MV-4-11 (cell line): ENCODE measurements around the gene RINL.
"Not testable (repeated sequence)": the region's sequence is repeated elsewhere in the genome, so short reads cannot be mapped to it uniquely, and the experiment has no call there.

ENCODE experiments used
- DNase-seq: peaks from one replicate; lab custom pipeline; 2025; lab: John Stamatoyannopoulos, UW

RINL gene

DNA sequence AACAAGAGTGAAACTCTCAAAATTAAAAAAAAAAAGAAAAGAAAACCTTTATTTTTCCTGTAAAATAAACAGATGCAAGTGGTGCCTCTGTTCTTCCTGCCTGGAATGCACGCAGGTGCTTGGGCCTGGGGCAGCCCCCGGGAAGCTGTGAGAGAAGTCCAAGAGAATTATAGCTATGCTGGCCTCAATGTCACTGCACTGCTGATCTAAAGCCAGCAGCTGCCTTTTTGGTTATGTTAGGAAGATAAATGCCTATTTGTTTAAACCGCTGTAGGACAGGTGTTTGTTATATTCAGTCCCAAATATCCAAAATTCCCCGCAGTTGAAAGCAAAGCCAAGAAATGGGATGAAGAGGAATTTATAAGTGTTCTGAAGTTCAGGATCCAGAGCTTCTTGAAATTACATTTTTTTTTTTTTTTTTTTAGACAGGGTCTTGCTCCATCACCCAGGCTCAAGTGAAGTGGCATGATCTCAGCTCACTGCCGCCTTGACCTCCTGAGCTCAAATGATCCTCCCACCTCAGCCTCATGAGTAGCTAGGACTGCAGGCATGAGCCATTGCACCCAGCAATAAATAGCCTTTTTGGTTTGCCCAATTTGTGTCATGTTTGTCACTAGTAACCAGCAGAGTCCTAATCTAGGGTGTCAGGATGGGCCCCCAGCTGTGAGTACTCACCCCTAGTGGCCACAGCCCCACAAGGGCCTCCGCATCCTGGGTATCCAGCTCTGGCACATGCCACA, 2.2 kb downstream of the RINL start:
- DNase-seq: no peak

DNA sequence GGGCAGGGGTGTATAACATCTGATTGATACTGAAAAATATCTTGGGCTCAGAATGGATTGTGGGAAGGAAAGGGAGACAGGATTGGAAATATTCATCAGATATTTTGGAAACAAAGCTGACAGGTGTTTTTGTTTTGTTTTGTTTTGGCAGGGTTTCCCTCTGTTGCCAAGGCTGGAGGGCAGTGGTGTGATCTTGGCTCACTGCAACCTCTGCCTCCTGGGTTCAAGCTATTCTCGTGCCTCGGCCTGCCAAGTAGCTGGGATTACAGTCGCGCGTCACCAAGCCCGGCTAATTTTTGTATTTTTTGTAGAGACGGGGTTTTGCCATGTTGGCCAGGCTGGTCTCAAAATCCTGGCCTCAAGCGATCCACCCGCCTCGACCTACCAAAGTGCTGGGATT, 4.7 kb downstream of the RINL start:
- not testable (repeated sequence) for DNase-seq

DNA sequence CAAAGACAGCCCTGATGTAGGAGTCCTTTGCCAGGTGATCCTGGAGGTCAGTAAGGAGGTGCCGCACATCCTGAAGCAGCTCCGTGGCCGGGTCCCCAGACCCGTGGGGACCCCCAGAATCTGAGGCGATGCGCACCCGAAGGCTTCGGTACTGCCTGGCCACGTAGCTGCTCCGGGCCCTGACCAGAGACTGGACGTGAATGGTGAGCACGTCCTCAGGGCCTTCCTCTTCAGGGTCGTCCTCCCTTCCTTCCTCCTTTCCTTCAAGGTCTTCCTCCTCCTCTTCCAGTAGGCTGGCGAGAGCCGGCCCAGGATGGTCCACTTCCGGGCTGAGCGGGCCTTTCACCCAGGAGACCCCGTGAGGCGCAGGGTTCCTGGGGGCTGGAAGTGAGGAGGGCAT, 7.5 kb downstream of the RINL start:
- no peak for DNase-seq

DNA sequence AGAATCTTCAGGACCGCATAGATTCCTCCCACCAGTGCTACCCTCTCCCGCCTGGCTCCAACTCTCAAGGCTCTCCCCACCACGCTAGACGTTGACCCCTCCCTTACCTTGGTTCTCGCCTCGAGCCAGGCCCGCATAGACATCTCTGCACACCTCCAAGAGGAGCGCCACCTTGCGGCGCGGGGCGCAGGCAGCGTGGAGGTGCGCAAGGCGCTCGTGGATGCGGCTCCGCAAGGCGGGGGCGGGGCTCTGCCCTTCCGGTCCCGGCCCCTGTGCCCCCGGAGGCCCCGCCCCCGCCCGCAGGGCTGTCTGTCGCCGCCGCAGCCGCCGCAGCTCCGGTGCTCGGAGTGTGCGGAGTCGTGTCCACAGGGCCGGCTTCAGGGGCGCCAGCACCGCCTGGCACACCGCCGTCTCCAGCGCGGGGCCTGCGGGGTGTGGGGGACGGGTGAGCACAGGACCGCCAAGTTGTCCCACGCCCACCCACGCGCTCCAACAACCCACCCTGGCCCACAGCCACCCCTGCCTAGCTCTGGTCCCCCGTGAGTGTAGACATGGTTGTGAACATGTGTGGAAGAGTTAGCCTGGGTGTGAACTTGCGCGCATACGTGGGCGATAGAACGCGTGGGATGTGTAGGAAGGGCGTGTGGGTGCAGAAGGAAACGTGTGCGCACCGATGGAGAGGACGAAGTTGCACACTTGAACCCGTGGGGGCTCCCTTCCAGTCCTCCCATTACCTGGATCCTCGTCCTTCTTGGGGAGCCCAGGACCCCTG, 8.1 kb downstream of the RINL start:
- peak; percentile 65 for DNase-seq

DNA sequence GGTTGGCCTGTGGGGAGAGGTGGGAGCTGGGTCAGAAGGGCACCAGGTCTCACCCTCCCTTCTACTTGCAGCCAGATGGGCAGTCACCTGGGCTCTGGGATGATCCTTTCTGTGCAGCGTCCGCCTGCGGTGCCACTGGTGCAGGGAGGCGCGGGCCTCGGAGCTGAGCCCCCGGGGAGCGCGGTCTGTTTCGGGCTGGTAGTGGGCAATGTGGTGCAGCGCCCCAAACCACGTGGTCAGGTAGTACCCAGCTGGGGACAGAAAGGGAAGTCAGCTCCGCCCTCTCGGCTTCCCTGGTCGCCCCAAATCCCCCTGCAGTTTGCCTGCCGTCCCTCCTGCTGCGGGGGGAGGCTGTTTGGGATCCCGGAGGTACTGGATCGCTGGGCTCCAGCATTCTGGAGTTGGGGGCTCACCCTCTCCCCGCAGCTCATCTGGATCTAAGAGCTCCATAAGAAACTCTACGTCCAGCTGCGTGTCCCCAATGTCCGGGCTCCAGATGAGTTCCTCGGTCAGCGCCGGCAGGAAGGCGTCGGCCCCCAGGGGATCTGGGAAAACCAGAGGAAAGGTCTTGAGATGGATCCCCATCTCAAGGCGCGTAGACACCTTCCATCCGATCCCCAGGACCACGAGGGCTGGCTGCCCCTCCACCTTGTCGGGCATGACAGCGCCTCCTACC, 8.8 kb downstream of the RINL start:
- DNase-seq: no peak

DNA sequence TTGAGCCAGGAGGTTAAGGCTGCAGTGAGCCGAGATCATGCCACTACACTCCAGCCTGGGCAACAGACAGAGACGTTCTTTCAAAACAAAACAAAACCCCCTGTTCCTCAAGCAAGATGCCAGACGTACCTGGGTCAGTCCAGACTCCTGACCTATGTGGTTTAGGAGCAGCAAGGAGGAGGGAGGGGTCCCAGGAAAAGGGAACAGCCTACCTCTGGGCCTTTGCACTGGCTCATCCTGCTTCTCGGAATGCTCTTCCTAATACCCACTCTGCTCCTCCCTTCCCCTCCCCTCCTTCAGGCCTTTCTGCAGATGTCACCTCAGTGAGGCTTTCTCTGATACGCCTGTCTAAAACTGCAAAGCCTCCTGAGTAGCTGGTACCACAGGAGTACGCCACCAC, 9.5 kb downstream of the RINL start:
- no peak for DNase-seq

DNA sequence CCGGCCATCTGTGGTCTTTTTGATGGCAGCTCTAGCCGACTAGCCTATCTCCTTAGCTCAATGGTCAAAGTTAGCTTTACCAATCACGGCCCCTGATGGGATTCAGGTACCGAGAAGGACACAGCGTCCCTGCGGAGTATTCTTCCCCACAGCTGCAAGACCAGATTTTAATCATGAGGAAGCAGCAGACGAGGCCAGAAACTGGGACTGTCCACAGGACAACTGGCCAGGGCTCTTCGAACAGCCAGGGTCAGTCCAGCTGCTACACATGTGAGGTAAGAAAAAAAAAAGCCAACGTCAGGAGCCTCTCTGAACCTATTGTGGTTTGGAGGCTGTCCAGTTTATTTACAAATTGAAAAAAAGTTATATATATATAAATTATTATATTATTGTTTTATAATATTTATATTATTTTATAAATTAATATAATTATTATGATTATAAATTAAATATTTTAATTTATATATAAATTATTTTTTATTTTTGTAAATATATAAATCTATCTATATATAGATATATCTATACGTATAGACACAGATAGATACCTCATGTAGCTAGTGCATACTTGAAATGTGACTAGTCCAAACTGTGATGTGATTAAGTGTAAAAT, 10.8 kb downstream of the RINL start:
- DNase-seq: no peak

DNA sequence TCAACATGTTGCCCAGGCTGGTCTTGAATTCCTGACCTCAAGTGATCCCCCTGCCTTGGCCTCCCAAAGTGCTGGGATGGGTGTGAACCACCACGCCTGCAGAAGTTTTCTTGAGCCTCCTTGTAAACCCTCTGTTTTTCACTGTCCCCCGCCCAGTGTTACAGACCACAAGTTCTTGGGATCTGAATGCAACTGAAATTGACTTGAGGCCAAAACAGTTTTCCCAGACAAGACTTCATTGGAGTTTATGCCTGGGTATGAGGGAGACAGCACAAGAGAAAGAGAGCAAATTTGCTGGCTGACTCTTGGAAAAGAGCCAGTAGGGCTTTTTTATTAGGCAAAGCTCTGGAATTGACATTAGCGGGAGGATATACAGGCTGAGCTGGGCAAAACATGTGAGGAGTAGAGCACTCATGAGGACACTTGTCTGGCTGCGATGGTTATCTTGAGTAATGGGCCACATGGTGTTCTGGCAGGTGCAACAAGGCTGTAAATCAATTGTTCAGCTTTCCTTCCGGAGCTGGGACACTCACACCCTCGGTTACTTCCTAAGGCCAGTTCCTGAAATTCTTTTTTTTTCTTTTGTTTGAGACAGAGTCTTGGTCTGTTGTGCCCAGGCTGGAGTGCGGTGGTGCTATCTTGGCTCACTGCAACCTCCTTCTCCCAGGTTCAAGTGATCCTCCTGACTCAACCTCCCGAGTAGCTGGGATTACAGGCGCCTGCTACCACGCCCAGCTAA, 15.6 kb downstream of the RINL start:
- DNase-seq: peak; percentile 90

DNA sequence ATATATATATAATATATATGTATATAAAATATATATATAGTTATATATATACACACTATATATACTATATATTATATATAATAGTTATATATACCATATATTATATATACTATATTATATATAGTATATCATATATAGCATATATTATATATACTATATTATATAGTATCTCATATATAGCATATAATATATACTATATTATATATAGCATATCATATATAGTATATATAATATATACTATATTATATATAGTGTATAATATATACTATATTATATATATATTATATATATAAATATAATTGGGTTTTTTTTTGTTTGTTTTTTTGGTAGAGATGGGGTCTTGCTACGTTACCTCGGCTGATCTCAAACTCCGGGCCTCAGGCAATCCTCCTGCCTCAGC, 16.7 kb downstream of the RINL start:
- DNase-seq: no peak

DNA sequence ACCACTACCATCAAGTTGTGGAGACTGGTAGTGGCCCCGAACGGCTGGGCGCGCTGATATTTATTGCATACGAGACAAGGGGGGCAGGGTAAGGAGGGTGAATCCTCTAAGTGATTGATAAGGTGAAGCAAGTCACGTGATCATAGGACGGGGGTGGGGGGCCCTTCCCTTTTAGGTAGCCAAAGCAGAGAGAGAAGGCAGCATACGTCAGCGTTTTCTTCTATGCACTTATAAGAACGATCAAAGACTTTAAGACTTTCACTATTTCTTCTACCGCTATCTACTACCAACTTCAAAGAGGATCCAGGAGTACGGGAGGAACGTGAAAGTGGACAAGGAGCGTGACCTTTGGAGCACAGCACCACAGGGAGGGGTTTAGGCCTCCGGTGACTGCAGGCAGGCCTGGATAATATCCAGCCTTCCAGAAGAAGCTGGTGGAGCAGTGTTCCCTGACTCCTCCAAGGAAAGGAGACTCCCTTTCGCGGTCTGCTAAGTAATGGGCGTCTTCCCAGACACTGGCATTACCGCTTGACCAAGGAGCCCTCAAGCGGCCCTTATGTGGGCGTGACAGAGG, 18.4 kb downstream of the RINL start:
- not testable (repeated sequence) for DNase-seq

DNA sequence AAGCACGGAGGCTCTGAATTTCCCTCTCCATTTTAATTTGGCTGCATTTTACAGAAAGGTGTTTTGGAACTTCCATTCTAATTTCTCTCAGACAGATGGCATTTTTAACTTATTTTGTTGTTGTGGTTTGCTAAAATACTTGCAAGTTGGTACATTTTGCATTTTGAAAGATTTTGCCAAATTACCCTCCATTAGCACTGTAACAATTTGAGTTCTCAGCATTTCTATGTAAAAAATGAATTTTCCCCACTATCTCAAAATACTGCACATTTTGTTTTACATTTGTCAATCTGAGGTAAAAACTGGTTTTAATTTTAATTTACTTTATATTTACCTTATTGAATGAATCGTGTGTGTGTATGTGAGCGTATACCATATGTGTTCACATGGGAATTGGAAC, 21.3 kb downstream of the RINL start:
- no peak for DNase-seq

DNA sequence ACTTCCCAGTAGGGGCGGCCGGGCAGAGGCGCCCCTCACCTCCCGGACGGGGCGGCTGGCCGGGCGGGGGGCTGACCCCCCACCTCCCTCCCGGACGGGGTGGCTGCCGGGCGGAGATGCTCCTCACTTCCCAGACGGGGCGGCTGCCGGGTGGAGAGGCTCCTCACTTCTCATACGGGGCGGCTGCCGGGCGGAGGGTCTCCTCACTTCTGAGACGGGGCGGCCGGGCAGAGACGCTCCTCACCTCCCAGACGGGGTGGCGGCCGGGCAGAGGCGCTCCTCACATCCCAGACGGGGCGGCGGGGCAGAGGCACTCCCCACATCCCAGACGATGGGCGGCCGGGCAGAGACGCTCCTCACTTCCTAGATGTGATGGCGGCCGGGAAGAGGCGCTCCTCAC, 22.3 kb downstream of the RINL start:
- not testable (repeated sequence) for DNase-seq

DNA sequence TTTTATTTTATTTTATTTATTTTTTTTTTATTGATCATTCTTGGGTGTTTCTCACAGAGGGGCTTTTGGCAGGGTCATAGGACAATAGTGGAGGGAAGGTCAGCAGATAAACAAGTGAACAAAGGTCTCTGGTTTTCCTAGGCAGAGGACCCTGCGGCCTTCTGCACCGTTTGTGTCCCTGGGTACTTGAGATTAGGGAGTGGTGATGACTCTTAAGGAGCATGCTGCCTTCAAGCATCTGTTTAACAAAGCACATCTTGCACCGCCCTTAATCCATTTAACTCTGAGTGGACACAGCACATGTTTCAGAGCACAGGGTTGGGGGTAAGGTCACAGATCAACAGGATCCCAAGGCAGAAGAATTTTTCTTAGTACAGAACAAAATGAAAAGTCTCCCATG, 23.1 kb downstream of the RINL start:
- not testable (repeated sequence) for DNase-seq

DNA sequence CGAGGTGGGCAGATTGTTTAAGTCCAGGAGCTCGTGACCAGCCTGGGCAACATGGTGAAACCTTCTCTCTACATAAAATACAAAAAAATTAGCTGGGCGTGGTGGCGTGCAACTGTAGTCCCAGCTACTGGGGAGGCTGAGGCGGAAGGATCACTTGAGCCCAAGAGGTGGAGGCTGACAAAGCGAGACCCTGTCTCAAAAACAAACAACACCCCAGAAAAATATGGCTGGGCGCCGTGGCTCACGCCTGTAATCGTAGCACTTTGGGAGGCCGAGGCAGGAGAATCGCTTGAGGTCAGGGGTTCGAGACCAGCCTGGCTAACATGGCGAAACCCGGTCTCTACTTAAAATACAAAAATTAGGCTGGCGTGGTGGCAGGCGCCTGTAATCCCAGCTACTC, 24.9 kb downstream of the RINL start:
- DNase-seq: no peak

DNA sequence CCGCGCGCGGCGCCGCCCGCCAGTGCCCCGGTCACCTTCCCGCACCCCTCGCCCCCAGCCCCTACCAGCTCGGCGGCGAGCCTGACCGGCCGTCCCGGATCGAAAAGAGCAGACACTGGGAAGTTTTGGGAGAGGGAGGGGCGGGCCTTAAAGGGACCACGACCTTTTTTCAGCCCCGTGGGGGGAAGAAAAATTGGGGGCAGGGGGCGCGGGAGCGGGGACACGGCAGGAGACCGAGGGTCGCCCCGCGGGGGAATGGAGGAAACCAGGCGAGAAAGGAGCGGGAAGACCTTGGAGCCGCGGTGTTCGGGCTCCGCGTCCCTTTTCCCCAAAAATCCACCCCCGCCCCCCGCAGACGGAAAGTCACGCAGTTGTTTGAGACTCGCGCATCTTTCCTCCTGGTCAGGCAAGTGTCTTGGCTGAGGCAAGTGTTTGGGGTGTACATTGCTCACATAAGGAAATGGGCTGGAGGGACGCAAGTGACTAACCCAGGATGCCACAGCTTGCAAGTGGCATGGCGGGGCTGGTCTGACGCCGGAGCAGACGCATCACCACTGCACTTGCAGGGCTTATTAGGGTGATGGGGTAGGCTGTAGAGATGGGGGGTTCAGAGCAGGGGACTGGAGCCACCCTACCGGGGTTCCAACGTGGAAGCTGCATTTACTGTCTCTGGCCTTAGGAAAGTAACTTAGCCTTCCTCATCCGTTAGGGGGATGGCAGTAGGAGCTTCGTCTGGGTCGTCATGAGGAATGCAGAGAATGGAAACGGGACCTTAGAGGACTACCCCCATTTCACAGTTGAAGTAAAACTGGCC, 25.6 kb downstream of the RINL start:
- DNase-seq: peak; percentile 82

DNA sequence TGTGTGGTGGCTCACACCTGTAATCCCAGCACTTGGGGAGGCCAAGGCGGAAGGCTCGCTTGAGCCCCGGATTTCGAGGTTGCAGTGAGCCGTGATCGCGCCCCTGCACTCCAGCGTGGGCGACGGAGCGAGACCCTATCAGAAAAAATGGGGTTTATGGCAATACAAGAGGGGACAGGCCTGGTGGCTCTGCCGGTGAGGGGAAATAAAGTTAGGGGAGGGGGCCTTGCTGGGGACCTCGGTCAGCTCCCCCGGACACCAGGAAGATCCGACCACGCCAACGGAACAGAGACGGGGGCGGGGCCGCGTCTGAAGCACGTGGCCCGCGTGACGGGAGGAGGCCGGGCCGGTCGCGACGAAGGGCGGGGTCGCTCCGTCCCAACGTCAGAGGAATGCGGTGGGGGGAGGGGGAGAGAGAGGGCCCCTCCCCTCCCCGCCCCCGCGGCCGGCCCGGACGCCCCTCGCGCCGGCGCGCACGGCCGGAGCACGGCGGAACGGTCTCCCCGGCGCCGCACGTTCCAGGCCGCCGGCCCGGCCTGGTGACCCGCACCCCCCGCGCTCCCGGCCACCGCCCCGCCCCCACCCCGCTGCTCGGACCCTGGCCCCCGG, 26.3 kb downstream of the RINL start:
- DNase-seq: peak; percentile 92

DNA sequence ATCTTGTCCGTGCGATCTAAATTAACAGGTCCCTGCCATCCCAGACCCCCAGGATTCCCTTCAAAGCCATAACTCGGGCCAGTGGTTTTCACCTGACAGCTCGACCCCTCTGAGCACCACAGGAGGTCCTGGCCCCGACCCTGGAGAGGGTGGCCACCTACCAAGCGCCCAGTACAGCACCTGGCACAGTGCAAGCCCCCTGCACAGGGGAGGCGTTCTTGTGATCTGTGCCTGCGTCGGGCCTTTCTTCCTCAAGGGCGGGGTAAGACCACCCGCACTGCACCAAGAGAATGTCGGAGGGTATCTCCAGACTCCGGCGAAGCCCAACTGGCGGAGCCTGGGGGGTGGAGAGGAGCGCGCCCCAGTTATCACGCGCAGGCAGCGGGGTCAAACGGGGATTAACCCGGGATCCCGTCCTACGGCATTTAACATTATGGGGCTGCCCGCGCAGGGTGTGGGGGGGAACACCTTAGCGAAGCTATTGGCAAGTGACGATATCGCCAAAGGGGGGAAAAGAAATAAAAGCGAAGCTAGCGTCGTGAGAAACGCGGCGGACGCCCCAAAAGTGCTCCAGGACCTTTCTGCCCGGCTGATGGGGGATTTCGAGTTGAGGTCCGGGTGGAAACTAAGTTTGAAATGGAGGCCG, 27.0 kb downstream of the RINL start:
- DNase-seq: no peak

DNA sequence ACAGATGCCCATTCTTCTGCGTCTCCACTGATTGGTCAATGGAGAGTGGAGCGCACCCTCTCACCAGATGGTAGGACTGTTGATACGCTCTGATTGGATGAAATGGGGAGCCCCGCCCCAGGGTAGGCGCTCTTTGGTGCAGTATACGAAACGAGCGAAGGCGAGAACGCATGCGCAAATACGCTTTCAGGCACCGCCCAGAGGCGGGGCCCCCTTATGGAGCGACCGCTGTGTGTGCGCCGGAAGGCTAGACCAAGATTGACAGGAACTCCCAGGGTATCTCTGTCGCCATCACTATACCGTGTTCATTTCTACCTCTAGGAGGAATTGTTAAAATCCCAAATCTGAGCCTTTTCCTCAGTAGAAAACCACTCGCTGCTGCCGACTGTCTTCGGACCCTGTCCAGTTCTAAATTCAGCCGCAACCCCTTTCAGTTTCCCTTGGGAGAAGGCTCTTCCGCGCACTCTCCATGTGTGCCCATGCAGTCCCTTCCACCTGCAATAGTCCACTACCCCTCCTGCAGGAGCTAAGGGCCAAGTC, 27.6 kb downstream of the RINL start:
- DNase-seq: no peak

DNA sequence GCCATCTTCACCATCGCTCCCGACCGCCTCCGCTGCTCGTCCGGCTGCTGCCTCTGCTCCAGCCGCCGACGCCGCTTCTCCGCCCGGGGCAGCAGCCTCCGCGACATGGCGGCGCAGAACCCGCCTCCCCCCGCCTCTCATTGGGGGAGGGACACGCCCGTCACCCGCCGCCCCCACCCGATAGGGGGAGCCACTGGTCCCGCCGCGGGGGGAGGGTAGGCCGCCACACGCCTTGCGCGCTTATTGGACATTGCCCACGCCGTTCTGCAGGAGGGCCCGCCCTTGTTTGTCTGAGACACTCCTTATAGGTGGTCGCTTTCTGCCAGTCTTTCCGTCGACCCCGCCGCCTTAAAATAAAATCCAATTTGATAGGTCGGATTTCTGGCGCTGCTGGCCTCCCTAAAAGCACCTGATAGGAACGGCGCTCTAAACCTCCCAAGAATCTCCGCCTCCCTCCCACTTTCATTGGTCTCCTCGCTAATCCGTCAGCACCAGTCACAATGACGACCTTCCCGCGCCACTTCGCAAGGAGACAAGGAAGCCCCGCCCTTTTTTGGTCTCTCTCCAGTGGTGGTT, 28.1 kb downstream of the RINL start, which contains the start of gene HNRNPL:
Gene HNRNPL (minus strand): TSS at position 127 of the 576 bp plus-strand sequence. CDS start 20 bp downstream, at position 107.
- DNase-seq: peak; percentile 100
